IMR-90 (cell line): ENCODE measurements around the gene CRACDL. TPM values are rescaled to one million over a fixed set of nuclear protein-coding genes. Genes with fewer than 3 reads are reported as not detected.

ENCODE experiments used
- ATAC-seq: fragments of 200-7000 bp; cut with Tn5 transposase; 2 replicates; pipeline ENCODE4 v1.9.1; 2020; ENCODE audit warnings: low read depth, mild to moderate bottlenecking, moderate library complexity
- BruUV-seq: library from RNA; stranded (reverse); fragments of 400-500 nt; replicated peaks from 2 replicates; lab custom pipeline; 2021; lab: Mats Ljungman, UMichigan
- CTCF ChIA-PET: fragments of 300-600 bp; formaldehyde crosslinking; extraction: SDS; loops from one replicate; lab custom pipeline; 2021; ENCODE audit warnings: antibody characterized with exemption; lab: Yijun Ruan, JAX
- POLR2A ChIA-PET: fragments of 300-600 bp; sonication (Branson Sonifier 250); formaldehyde crosslinking; loops from one replicate; lab custom pipeline; 2022; ENCODE audit warnings: antibody characterized with exemption; ENCODE audit not compliant: unreplicated experiment; lab: Charles Lee
- DNase-seq: peaks from one replicate; pipeline ENCODE4 v3.0.0; 2013
- H2AFZ ChIP-seq: replicated peaks from 2 replicates; pipeline ENCODE3; 2013; ENCODE audit warnings: low read length, mild to moderate bottlenecking; ENCODE audit not compliant: poor library complexity
- H2AK5ac ChIP-seq: 2 replicates; pipeline ENCODE4 v1.6.1; 2013; ENCODE audit warnings: low read depth, low read length, inconsistent platforms
- H2AK9ac ChIP-seq: replicated peaks from 2 replicates; pipeline ENCODE3; 2013; ENCODE audit warnings: mild to moderate bottlenecking, low read depth, low read length, moderate library complexity; ENCODE audit not compliant: poor library complexity
- H2BK120ac ChIP-seq: 2 replicates; pipeline ENCODE4 v1.6.1; 2013; ENCODE audit warnings: low read depth, low read length, inconsistent platforms
- H2BK15ac ChIP-seq: 3 replicates; pipeline ENCODE4 v1.6.1; 2013; ENCODE audit warnings: low read depth, low read length, inconsistent platforms
- H2BK20ac ChIP-seq: 2 replicates; pipeline ENCODE4 v1.6.1; 2013; ENCODE audit warnings: low read depth, mild to moderate bottlenecking, inconsistent platforms, low read length, moderate library complexity
- H2BK5ac ChIP-seq: 2 replicates; pipeline ENCODE4 v1.6.1; 2013; ENCODE audit warnings: mild to moderate bottlenecking, low read depth, low read length, inconsistent platforms; ENCODE audit not compliant: poor library complexity, severe bottlenecking
- H3K14ac ChIP-seq: replicated peaks from 2 replicates; pipeline ENCODE4 v1.6.1; 2013; ENCODE audit warnings: low read depth, low read length, inconsistent platforms
- H3K18ac ChIP-seq: 2 replicates; pipeline ENCODE4 v1.6.1; 2013; ENCODE audit warnings: low read depth, low read length, control low read depth
- H3K23ac ChIP-seq: 2 replicates; pipeline ENCODE4 v1.6.1; 2013; ENCODE audit warnings: low read depth, low read length, inconsistent platforms
- H3K27ac ChIP-seq: 2 replicates; pipeline ENCODE4 v1.5.1; 2013; ENCODE audit warnings: mild to moderate bottlenecking, control low read depth, low read length; ENCODE audit not compliant: insufficient read depth
- H3K27me3 ChIP-seq: 2 replicates; pipeline ENCODE4 v1.6.1; 2013; ENCODE audit warnings: low read length; ENCODE audit not compliant: control insufficient read depth, insufficient read depth
- H3K36me3 ChIP-seq: 2 replicates; pipeline ENCODE4 v1.6.1; 2013; ENCODE audit warnings: low read length, mixed read lengths; ENCODE audit not compliant: control insufficient read depth, insufficient read depth
- H3K4ac ChIP-seq: 2 replicates; pipeline ENCODE4 v1.6.1; 2013; ENCODE audit warnings: low read depth, low read length, inconsistent platforms
- H3K4me1 ChIP-seq: 2 replicates; pipeline ENCODE4 v1.6.1; 2013; ENCODE audit warnings: low read length, mixed read lengths; ENCODE audit not compliant: control insufficient read depth, insufficient read depth
- H3K4me2 ChIP-seq: 2 replicates; pipeline ENCODE4 v1.6.1; 2013; ENCODE audit warnings: low read depth, mild to moderate bottlenecking, control low read depth, low read length, moderate library complexity
- H3K4me3 ChIP-seq: 2 replicates; pipeline ENCODE4 v1.5.1; 2013; ENCODE audit warnings: low read depth, mild to moderate bottlenecking, control low read depth, low read length, moderate library complexity; ENCODE audit not compliant: insufficient read depth
- H3K56ac ChIP-seq: 2 replicates; pipeline ENCODE4 v1.6.1; 2013; ENCODE audit warnings: low read length, inconsistent platforms; ENCODE audit not compliant: insufficient read depth; ENCODE audit errors: extremely low read depth
- H3K79me1 ChIP-seq, 2 experiments: 2 replicates each; pipeline ENCODE4 v1.6.1; 2013; ENCODE audit warnings: low read length in 2 of 2, inconsistent platforms in 1 of 2, low read depth in 1 of 2
- H3K9ac ChIP-seq: 2 replicates; pipeline ENCODE4 v1.6.1; 2013; ENCODE audit warnings: low read depth, low read length, control low read depth
- H3K9me1 ChIP-seq: 2 replicates; pipeline ENCODE4 v1.6.1; 2013; ENCODE audit warnings: low read length, inconsistent platforms; ENCODE audit not compliant: insufficient read depth
- H3K9me3 ChIP-seq: 2 replicates; pipeline ENCODE4 v1.6.1; 2013; ENCODE audit warnings: low read length; ENCODE audit not compliant: control insufficient read depth, insufficient read depth
- H4K20me1 ChIP-seq: 2 replicates; pipeline ENCODE4 v1.6.1; 2013; ENCODE audit warnings: low read length, inconsistent platforms; ENCODE audit not compliant: insufficient read depth
- H4K5ac ChIP-seq: 2 replicates; pipeline ENCODE4 v1.6.1; 2013; ENCODE audit warnings: mild to moderate bottlenecking, low read depth, low read length, control low read depth
- H4K8ac ChIP-seq, 2 experiments: 2 replicates each; pipeline ENCODE4 v1.6.1; 2013; ENCODE audit warnings: low read depth in 2 of 2, low read length in 2 of 2, control low read depth in 1 of 2, inconsistent platforms in 1 of 2
- H4K91ac ChIP-seq: 2 replicates; pipeline ENCODE4 v1.6.1; 2013; ENCODE audit warnings: low read depth, low read length, inconsistent platforms; ENCODE audit not compliant: insufficient read depth
- BHLHE40 ChIP-seq: fragments of 150-350 bp; IDR thresholded peaks from 2 replicates; pipeline ENCODE4 v1.6.1; 2016; ENCODE audit warnings: mild to moderate bottlenecking, low read depth, low read length
- CEBPB ChIP-seq: IDR thresholded peaks from 2 replicates; pipeline ENCODE4 v1.6.1; 2012; ENCODE audit warnings: low read depth, low read length, improper control_type of control experiment
- MXI1 ChIP-seq: IDR thresholded peaks from 2 replicates; pipeline ENCODE4 v1.6.1; 2012; ENCODE audit warnings: low read depth, mild to moderate bottlenecking, low read length, moderate library complexity, borderline replicate concordance
- POLR2A ChIP-seq: IDR thresholded peaks from 2 replicates; pipeline ENCODE4 v1.6.1; 2012; ENCODE audit warnings: mild to moderate bottlenecking, low read depth, low read length
- RAD21 ChIP-seq: IDR thresholded peaks from 2 replicates; pipeline ENCODE4 v1.6.1; 2012; ENCODE audit warnings: low read length, improper control_type of control experiment
- WGBS, 2 experiments: methylation state at CpG; one replicate each; pipeline versions ENCODE4 v1.1.5 to v1.1.7; 2013; ENCODE audit warnings: missing lambda C conversion rate in 2 of 2; ENCODE audit not compliant: insufficient read length in 1 of 2; ENCODE audit errors: extremely low coverage in 2 of 2; 5-methylcytosine and 5-hydroxymethylcytosine counted together
- dilution Hi-C: fragments of 300-500 bp; cut with HindIII; formaldehyde crosslinking; loops from one replicate; pipeline ENCODE4 v1.14.3; 2018; ENCODE audit warnings: low sequenced_read_pairs; ENCODE audit not compliant: unreplicated experiment
- in situ Hi-C: fragments of 300-500 bp; cut with MboI; formaldehyde crosslinking; loops from 3 replicates; pipeline ENCODE4 v1.14.3; 2019; ENCODE audit warnings: low sequenced_read_pairs, inconsistent platforms, mixed read lengths
- intact Hi-C: fragments of 100-400 bp; cut with micrococcal nuclease; formaldehyde crosslinking; loops from 2 replicates; pipeline ENCODE4 v1.10.0; 2022
- polyA plus RNA-seq, 3 experiments: library from polyadenylated mRNA; depleted of rRNA; stranded (reverse); fragments of >200 nt; gene quantifications; 2 replicates each; pipeline ENCODE4 v1.2.3, GENCODE V29; 2012; ENCODE audit warnings: low replicate concordance in 1 of 3
- total RNA-seq: library from RNA; depleted of rRNA; stranded (reverse); fragments of >200 nt; gene quantifications from 2 replicates; pipeline ENCODE4 v1.2.3, GENCODE V29; 2012
- TF ChIP-seq, protein P1 (sequence below): fragments of 150-350 bp; IDR thresholded peaks from 2 replicates; pipeline ENCODE4 v1.6.1; 2016; ENCODE audit warnings: low read depth, mild to moderate bottlenecking, low read length, moderate library complexity, borderline replicate concordance
- TF ChIP-seq, protein P2 (sequence below): fragments of 150-350 bp; IDR thresholded peaks from 2 replicates; pipeline ENCODE4 v1.6.1; 2017; ENCODE audit warnings: mild to moderate bottlenecking, antibody characterized with exemption, low read length, low read depth

CRACDL gene
- total and polyA plus RNA-seq, 2 of the 4 experiments (the other 2 are of a cell fraction), result not detected

DNA sequence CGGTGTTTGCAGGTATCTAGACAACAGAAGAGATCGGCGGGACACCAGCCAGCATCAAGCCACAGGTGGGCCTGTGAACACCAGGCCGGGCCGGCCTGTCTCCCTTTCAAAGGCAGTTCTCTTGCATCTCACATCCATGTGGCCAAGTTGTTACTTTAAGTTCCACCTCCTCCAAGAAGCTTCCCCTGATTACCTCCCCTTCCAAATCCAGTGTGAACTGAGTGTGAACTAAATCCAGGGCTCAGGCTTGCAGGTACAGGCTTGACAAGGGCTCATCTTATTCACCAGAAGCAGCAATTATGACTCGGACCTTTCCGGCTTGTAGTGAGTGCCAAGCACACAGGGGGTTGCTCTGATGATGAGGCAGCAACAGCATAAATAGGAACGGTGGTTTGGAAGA, 3.9 kb downstream of the CRACDL start:
- Histone ChIP-seq H4K8ac (no peak overlapping the region), H3K23ac (no peak overlapping the region), H3K14ac (no peak overlapping the region), H3K18ac (no peak overlapping the region), H3K4me2 (no peak overlapping the region), H3K27me3 (peaks cover 44% of the 10 kb centered on the region), H2BK20ac (no peak overlapping the region), H3K79me1 (no peaks in the 10 kb centered on the region), H4K91ac (no peak overlapping the region), H3K9me3 (peaks cover 2% of the 10 kb centered on the region; the same call in 1 of the 2 replicates), H3K36me3 (no peaks in the 10 kb centered on the region), H3K4me3 (no peak overlapping the region), H2AFZ (no peak overlapping the region), H3K56ac (no peak overlapping the region), H2AK9ac (no peak overlapping the region), H3K9ac (no peak overlapping the region), H4K20me1 (no peaks in the 10 kb centered on the region), H2BK120ac (no peak overlapping the region), H4K5ac (no peak overlapping the region), H2AK5ac (no peak overlapping the region), H2BK15ac (no peak overlapping the region), H2BK5ac (no peak overlapping the region), H3K4me1 (no peaks in the 10 kb centered on the region), H3K27ac (no peak overlapping the region), H3K4ac (no peak overlapping the region), H3K9me1 (no peaks in the 10 kb centered on the region)
- intact Hi-C loops (no loop called here), in situ Hi-C loops (no loop called here), dilution Hi-C loops (no loop called here)
- ChIA-PET POLR2A (no interaction called here), CTCF (no interaction called here)
- TF ChIP-seq RAD21 (no peak), MXI1 (no peak), BHLHE40 (no peak), POLR2A (no peak), CEBPB (no peak)
- TF ChIP-seq, protein P1, sequence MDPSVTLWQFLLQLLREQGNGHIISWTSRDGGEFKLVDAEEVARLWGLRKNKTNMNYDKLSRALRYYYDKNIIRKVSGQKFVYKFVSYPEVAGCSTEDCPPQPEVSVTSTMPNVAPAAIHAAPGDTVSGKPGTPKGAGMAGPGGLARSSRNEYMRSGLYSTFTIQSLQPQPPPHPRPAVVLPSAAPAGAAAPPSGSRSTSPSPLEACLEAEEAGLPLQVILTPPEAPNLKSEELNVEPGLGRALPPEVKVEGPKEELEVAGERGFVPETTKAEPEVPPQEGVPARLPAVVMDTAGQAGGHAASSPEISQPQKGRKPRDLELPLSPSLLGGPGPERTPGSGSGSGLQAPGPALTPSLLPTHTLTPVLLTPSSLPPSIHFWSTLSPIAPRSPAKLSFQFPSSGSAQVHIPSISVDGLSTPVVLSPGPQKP, result no peak
- TF ChIP-seq, protein P2, sequence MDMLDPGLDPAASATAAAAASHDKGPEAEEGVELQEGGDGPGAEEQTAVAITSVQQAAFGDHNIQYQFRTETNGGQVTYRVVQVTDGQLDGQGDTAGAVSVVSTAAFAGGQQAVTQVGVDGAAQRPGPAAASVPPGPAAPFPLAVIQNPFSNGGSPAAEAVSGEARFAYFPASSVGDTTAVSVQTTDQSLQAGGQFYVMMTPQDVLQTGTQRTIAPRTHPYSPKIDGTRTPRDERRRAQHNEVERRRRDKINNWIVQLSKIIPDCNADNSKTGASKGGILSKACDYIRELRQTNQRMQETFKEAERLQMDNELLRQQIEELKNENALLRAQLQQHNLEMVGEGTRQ, result no peak
- no TSS peak for BruUV-seq
- 81% methylated on average over 3 of the region's 8 CpGs; no CpG with 5 or more reads in 1 of the 2 experiments for WGBS, 2 experiments
- DNase-seq, result no peak
- ATAC-seq, result no peak
